ENCODE measurements around the gene SPATA32. TPM values are rescaled to one million over a fixed set of nuclear protein-coding genes. Genes with fewer than 3 reads are reported as not detected.

The SPATA32 gene
- polyA plus RNA-seq, 3 donors, result 0.20 to 0.42 (median 0.22) TPM

GRCh38 chr17:45223539-45224528 lies 38.1 kb downstream of the SPATA32 start:
- no peak for DNase-seq (ENCODE audit: extremely low read depth in 1 of 11, low read depth in 9 of 11, low spot score in 4 of 11)

- no peak for DNase-seq (ENCODE audit: extremely low read depth in 1 of 11, low read depth in 9 of 11, low spot score in 4 of 11)
These were observed 38.8 kb downstream of the SPATA32 start for GRCh38 chr17:45222996-45223538.

- DNase-seq (ENCODE audit: extremely low read depth in 1 of 11, low read depth in 9 of 11, low spot score in 4 of 11), result no peak
These were observed 39.5 kb downstream of the SPATA32 start for GRCh38 chr17:45222289-45222995.

- no peak for DNase-seq (ENCODE audit: extremely low read depth in 1 of 11, low read depth in 9 of 11, low spot score in 4 of 11)
These were observed 39.9 kb downstream of the SPATA32 start for GRCh38 chr17:45222014-45222288.

GRCh38 chr17:45221081-45222013 lies 40.5 kb downstream of the SPATA32 start, which contains the start of gene FMNL1:
Gene FMNL1 (plus strand): TSS chr17:45221885. CDS start chr17:45222125, 240 bp downstream.
- DNase-seq (ENCODE audit: extremely low read depth in 1 of 11, low read depth in 9 of 11, low spot score in 4 of 11), result no peak

- no peak for DNase-seq (ENCODE audit: extremely low read depth in 1 of 11, low read depth in 9 of 11, low spot score in 4 of 11)
These were observed 41.8 kb downstream of the SPATA32 start for GRCh38 chr17:45220079-45220478.

- peak in 9 of 11 donors; percentile 68 to 84 (median 77) for DNase-seq (ENCODE audit: extremely low read depth in 1 of 11, low read depth in 9 of 11, low spot score in 4 of 11)
These were observed 42.8 kb downstream of the SPATA32 start for GRCh38 chr17:45218895-45219661.

Other genes starting within 250 kb of the SPATA32 start
- 10 to 100 TPM; 47.9 to 56.6 (median 54.1) TPM for gene DCAKD, start 210.5 kb downstream of the SPATA32 start, polyA plus RNA-seq (ENCODE audit: insufficient read length in 3 of 3)
- 10 to 100 TPM; 67.7 to 82.3 (median 70.9) TPM for gene NMT1, start 200.8 kb downstream of the SPATA32 start, polyA plus RNA-seq (ENCODE audit: insufficient read length in 3 of 3)
- 10 to 100 TPM; 16.7 to 33.8 (median 29.1) TPM for gene PLCD3, start 129.6 kb downstream of the SPATA32 start, polyA plus RNA-seq (ENCODE audit: insufficient read length in 3 of 3)
- gene ACBD4, start 126.4 kb downstream of the SPATA32 start, polyA plus RNA-seq (ENCODE audit: insufficient read length in 3 of 3), result 10 to 100 TPM in 2 of 3 donors, 1 to 10 TPM in 1; 9.0 to 18.5 (median 11.0) TPM
- gene HEXIM1, start 113.6 kb downstream of the SPATA32 start, polyA plus RNA-seq (ENCODE audit: insufficient read length in 3 of 3), result 10 to 100 TPM; 37.1 to 44.9 (median 44.4) TPM
- 10 to 100 TPM in 2 of 3 donors, 1 to 10 TPM in 1; 9.3 to 16.8 (median 14.3) TPM for gene HEXIM2, start 100.2 kb downstream of the SPATA32 start, polyA plus RNA-seq (ENCODE audit: insufficient read length in 3 of 3)
- gene FMNL1, start 40.2 kb downstream of the SPATA32 start, polyA plus RNA-seq (ENCODE audit: insufficient read length in 3 of 3), result 10 to 100 TPM in 1 of 3 donors, 1 to 10 TPM in 2; 4.7 to 11.5 (median 6.5) TPM
- gene MAP3K14, start 54.9 kb upstream of the SPATA32 start, polyA plus RNA-seq (ENCODE audit: insufficient read length in 3 of 3), result 1 to 10 TPM; 4.5 to 7.7 (median 5.1) TPM
- 10 to 100 TPM; 11.7 to 23.2 (median 14.5) TPM for gene ARHGAP27, start 170.8 kb upstream of the SPATA32 start, polyA plus RNA-seq (ENCODE audit: insufficient read length in 3 of 3)
- 10 to 100 TPM; 11.9 to 17.8 (median 12.4) TPM for gene PLEKHM1, start 228.6 kb upstream of the SPATA32 start, polyA plus RNA-seq (ENCODE audit: insufficient read length in 3 of 3)